Gastroesophageal sphincter (tissue), 4 donors: ENCODE results near the gene ARHGAP24. TPM values are rescaled to one million over a fixed set of nuclear protein-coding genes. Genes with fewer than 3 reads are reported as not detected.

Experiments used
- ATAC-seq: fragments of 150-250 bp; one replicate; pipeline ENCODE4 v1.9.1; 2016; ENCODE audit warnings: mild to moderate bottlenecking, moderate library complexity
- H3K27ac ChIP-seq, 4 donors: fragments of 200-600 bp; sonication (generic) in 3 of 4; 1 replicate in 3 of 4; 2 replicates in 1 of 4; pipeline ENCODE4 v1.5.1; 2016 to 2019
- H3K27me3 ChIP-seq: fragments of 200-600 bp; sonication (generic); one replicate; pipeline ENCODE4 v1.5.1; 2019
- H3K36me3 ChIP-seq, 2 donors: fragments of 200-600 bp; sonication (generic); one replicate each; pipeline ENCODE4 v1.5.1; 2019; ENCODE audit warnings: control low read depth in 1 of 2
- H3K4me1 ChIP-seq, 3 donors: fragments of 200-600 bp; sonication (generic); 1 replicate in 2 of 3; 2 replicates in 1 of 3; pipeline ENCODE4 v1.5.1; 2016 to 2019; ENCODE audit warnings: control low read depth in 2 of 3
- H3K4me3 ChIP-seq, 2 donors: fragments of 200-600 bp; sonication (generic); one replicate each; pipeline ENCODE4 v1.5.1; 2019; ENCODE audit warnings: mild to moderate bottlenecking in 1 of 2, moderate library complexity in 1 of 2
- H3K9me3 ChIP-seq, 3 donors: fragments of 200-600 bp; sonication (generic); one replicate each; pipeline ENCODE4 v1.5.1; 2017 to 2019; ENCODE audit warnings: control low read depth in 2 of 3
- CTCF ChIP-seq, 4 experiments: fragments of 200-600 bp in 2 of 4; fragments of 450-650 bp in 2 of 4; sonication (generic) in 1 of 4; IDR thresholded peaks; one replicate each; pipeline ENCODE4 v1.5.1; 2017 to 2019; ENCODE audit warnings: antibody characterized with exemption in 4 of 4, mild to moderate bottlenecking in 2 of 4, moderate library complexity in 2 of 4
- EP300 ChIP-seq: sonication (generic); formaldehyde crosslinking; IDR thresholded peaks from one replicate; pipeline ENCODE4 v1.6.1; 2017; ENCODE audit warnings: antibody characterized with exemption, mild to moderate bottlenecking
- POLR2A ChIP-seq, 2 donors: fragments of 450-650 bp; IDR thresholded peaks; one replicate each; pipeline ENCODE4 v1.6.1; 2017; ENCODE audit warnings: antibody characterized with exemption in 2 of 2, mild to moderate bottlenecking in 2 of 2, moderate library complexity in 1 of 2
- POLR2AphosphoS5 ChIP-seq: sonication (generic); formaldehyde crosslinking; IDR thresholded peaks from one replicate; pipeline ENCODE4 v1.6.1; 2017; ENCODE audit warnings: antibody characterized with exemption
- WGBS, 2 donors: methylation state at CpG; one replicate each; pipeline ENCODE4 v1.1.5; 2018; ENCODE audit warnings: low coverage in 1 of 2; 5-methylcytosine and 5-hydroxymethylcytosine counted together
- total RNA-seq, 4 donors: library from RNA; depleted of rRNA; stranded (reverse); fragments of >200 nt; gene quantifications; one replicate each; pipeline ENCODE4 v1.1.0, GENCODE V29; 2016

The ARHGAP24 gene
- total RNA-seq, 4 donors from 2014 or later, result 24.4 to 38.6 (median 34.3) TPM

- TF ChIP-seq POLR2AphosphoS5, result no peak
- TF ChIP-seq POLR2A (IDR thresholded peaks at IDR 0.05), result no peak
- no peak for TF ChIP-seq CTCF (IDR thresholded peaks at IDR 0.05)
- TF ChIP-seq EP300, result no peak
- WGBS, 2 donors, result 84 to 92% methylated on average over 2 of the region's 2 CpGs
- Histone ChIP-seq H3K4me3 (no peak overlapping the region), H3K4me1 (no peaks in the 10 kb centered on the region), H3K27me3 (no peaks in the 10 kb centered on the region), H3K9me3 (no peaks in the 10 kb centered on the region), H3K27ac (no peak overlapping the region), H3K36me3 (no peaks in the 10 kb centered on the region)
- ATAC-seq, result no peak
These were observed 276.9 kb downstream of the ARHGAP24 start for GRCh38 chr4:85751866-85752265.

GRCh38 chr4:85755285-85755684 is 280.3 kb downstream of the ARHGAP24 start:
- no peak for ATAC-seq
- 69 to 90% methylated on average over 2 of the region's 4 CpGs for WGBS, 2 donors
- no peaks in the 10 kb centered on the region for H3K27me3 ChIP-seq
- no peaks in the 10 kb centered on the region for H3K4me1 ChIP-seq
- H3K4me3 ChIP-seq, result no peak overlapping the region
- H3K36me3 ChIP-seq, result no peaks in the 10 kb centered on the region
- no peak for TF ChIP-seq EP300
- H3K27ac ChIP-seq, result no peak overlapping the region
- H3K9me3 ChIP-seq, result no peaks in the 10 kb centered on the region

GRCh38 chr4:85756938-85757337 is 282.0 kb downstream of the ARHGAP24 start:
- 56 to 100% methylated on average over 1 to 2 of the region's 3 CpGs for WGBS, 2 donors
- Histone ChIP-seq H3K4me1 (peaks cover 5 to 13% (median 10%) of the 10 kb centered on the region in 3 donors), H3K4me3 (no peak overlapping the region), H3K36me3 (no peaks in the 10 kb centered on the region), H3K9me3 (no peaks in the 10 kb centered on the region), H3K27me3 (no peaks in the 10 kb centered on the region), H3K27ac (no peak overlapping the region)
- no peak for TF ChIP-seq EP300
- no peak for TF ChIP-seq POLR2AphosphoS5
- no peak for TF ChIP-seq POLR2A (IDR thresholded peaks at IDR 0.05)
- peak in 2 of 4 experiments; percentile 14 to 54 for TF ChIP-seq CTCF (IDR thresholded peaks at IDR 0.05)
- no peak for ATAC-seq

GRCh38 chr4:85759388-85759787 is 284.4 kb downstream of the ARHGAP24 start:
- no peaks in the 10 kb centered on the region for H3K36me3 ChIP-seq
- no peak for TF ChIP-seq POLR2AphosphoS5
- TF ChIP-seq CTCF (IDR thresholded peaks at IDR 0.05), result no peak
- no peak for TF ChIP-seq EP300
- no peak for TF ChIP-seq POLR2A (IDR thresholded peaks at IDR 0.05)
- H3K4me1 ChIP-seq, result peaks cover 12 to 22% (median 13%) of the 10 kb centered on the region in 3 donors
- no peaks in the 10 kb centered on the region for H3K27me3 ChIP-seq
- H3K9me3 ChIP-seq, result no peaks in the 10 kb centered on the region
- no peak overlapping the region for H3K27ac ChIP-seq
- ATAC-seq, result no peak
- no peak overlapping the region for H3K4me3 ChIP-seq
- WGBS, 2 donors, result 85 to 94% methylated on average over 3 of the region's 3 CpGs

- Histone ChIP-seq H3K36me3 (no peaks in the 10 kb centered on the region), H3K27me3 (no peaks in the 10 kb centered on the region), H3K9me3 (no peaks in the 10 kb centered on the region), H3K4me1 (peaks cover 12 to 22% (median 13%) of the 10 kb centered on the region in 3 donors), H3K4me3 (no peak overlapping the region), H3K27ac (no peak overlapping the region)
- TF ChIP-seq POLR2A (IDR thresholded peaks at IDR 0.05), result no peak
- TF ChIP-seq CTCF (IDR thresholded peaks at IDR 0.05), result no peak
- TF ChIP-seq EP300, result no peak
- no peak for TF ChIP-seq POLR2AphosphoS5
- WGBS, 2 donors, result 41% methylated on average over 4 of the region's 4 CpGs
- ATAC-seq, result no peak
These were observed 285.6 kb downstream of the ARHGAP24 start for GRCh38 chr4:85760511-85760910.
